GM12878 (cell line): Measurements from ENCODE around the gene PTCD3. TPM values are rescaled to one million over a fixed set of nuclear protein-coding genes. Genes with fewer than 3 reads are reported as not detected.
A peak's percentile ranks its signal among the peaks of the same experiment; 100 is the strongest.

ENCODE experiments used
- ATAC-seq: fragments of 200-7000 bp; cut with Tn5 transposase; 3 replicates; pipeline ENCODE4 v1.9.1; 2020; ENCODE audit warnings: mild to moderate bottlenecking, moderate library complexity
- BruUV-seq: library from RNA; stranded (reverse); fragments of 400-500 nt; replicated peaks from 2 replicates; lab custom pipeline; 2021; lab: Mats Ljungman, UMichigan
- CTCF ChIA-PET: fragments of 300-600 bp; sonication (Branson Sonifier 250); formaldehyde crosslinking; extraction: SDS; loops from one replicate; lab custom pipeline; 2021; ENCODE audit warnings: inconsistent platforms; lab: Yijun Ruan, JAX
- POLR2A ChIA-PET: fragments of 350-600 bp; formaldehyde crosslinking; extraction: SDS; loops from one replicate; lab custom pipeline; 2021; ENCODE audit warnings: inconsistent platforms; lab: Charles Lee
- RAD21 ChIA-PET: fragments of 300-600 bp; sonication (Branson Sonifier 250); formaldehyde crosslinking; loops from one replicate; lab custom pipeline; 2023; ENCODE audit warnings: antibody characterized with exemption; ENCODE audit not compliant: unreplicated experiment; lab: Charles Lee
- SMC1A ChIA-PET: fragments of 300-600 bp; sonication (Branson Sonifier 250); formaldehyde crosslinking; loops from one replicate; lab custom pipeline; 2023; ENCODE audit not compliant: unreplicated experiment, uncharacterized antibody; lab: Charles Lee
- DNase-seq: peaks from one replicate; pipeline ENCODE4 v3.0.0-alpha.2; 2011; ENCODE audit warnings: low read depth, low spot score
- FAIRE-seq: peaks from 3 replicates; lab custom pipeline; 2011; peaks lifted over from hg19 to GRCh38; lab: Jason Lieb, UNC
- H2AFZ ChIP-seq: 2 replicates; pipeline ENCODE4 v1.6.0; 2011; ENCODE audit warnings: low read depth, low read length, control low read depth; ENCODE audit not compliant: control insufficient read depth
- H3K27ac ChIP-seq: 2 replicates; pipeline ENCODE4 v1.5.1; 2011; ENCODE audit warnings: control low read depth; ENCODE audit not compliant: control insufficient read depth, insufficient read depth
- H3K27me3 ChIP-seq, 2 experiments: replicated peaks in 1 of 2; 2 replicates each; pipeline versions ENCODE4 v1.6.0 to v1.6.1; 2011; ENCODE audit warnings: low read length in 1 of 2; ENCODE audit not compliant: control insufficient read depth in 2 of 2, insufficient read depth in 2 of 2
- H3K36me3 ChIP-seq, 2 experiments: 2 replicates each; pipeline ENCODE4 v1.5.1; 2011; ENCODE audit warnings: low read length in 1 of 2; ENCODE audit not compliant: control insufficient read depth in 2 of 2, insufficient read depth in 2 of 2
- H3K4me1 ChIP-seq: 2 replicates; pipeline ENCODE4 v1.6.1; 2011; ENCODE audit warnings: mild to moderate bottlenecking, low read length, moderate library complexity, mixed read lengths; ENCODE audit not compliant: control insufficient read depth, insufficient read depth
- H3K4me2 ChIP-seq: 2 replicates; pipeline ENCODE4 v1.6.0; 2011; ENCODE audit warnings: control low read depth; ENCODE audit not compliant: control insufficient read depth, insufficient read depth
- H3K4me3 ChIP-seq: fragments of 200-600 bp; sonication (generic); 2 replicates; pipeline ENCODE4 v1.5.1; 2016
- H3K79me2 ChIP-seq: 2 replicates; pipeline ENCODE4 v1.6.0; 2011; ENCODE audit warnings: low read length; ENCODE audit not compliant: control insufficient read depth, insufficient read depth
- H3K9ac ChIP-seq: 2 replicates; pipeline ENCODE4 v1.8.0; 2011; ENCODE audit warnings: low read length, control low read depth, mixed read lengths; ENCODE audit not compliant: control insufficient read depth, insufficient read depth
- H3K9me3 ChIP-seq: replicated peaks from 3 replicates; pipeline ENCODE4 v1.5.1; 2011; ENCODE audit warnings: mild to moderate bottlenecking, low read length; ENCODE audit not compliant: control insufficient read depth, insufficient read depth
- H4K20me1 ChIP-seq: 2 replicates; pipeline ENCODE4 v1.6.0; 2011; ENCODE audit not compliant: control insufficient read depth, insufficient read depth
- ATF7 ChIP-seq: fragments of 450-650 bp; IDR thresholded peaks from 2 replicates; pipeline ENCODE4 v1.6.1; 2016; ENCODE audit warnings: low read depth, mild to moderate bottlenecking
- CBX3 ChIP-seq: fragments of 200-600 bp; sonication (generic); IDR thresholded peaks from 2 replicates; pipeline ENCODE4 v1.6.1; 2016; ENCODE audit warnings: low read depth, borderline replicate concordance
- EED ChIP-seq: sonication (generic); IDR thresholded peaks from 2 replicates; pipeline ENCODE4 v1.6.1; 2016; ENCODE audit warnings: antibody characterized with exemption, low read depth
- HSF1 ChIP-seq: fragments of 150-350 bp; IDR thresholded peaks from 2 replicates; pipeline ENCODE4 v1.6.1; 2014; ENCODE audit warnings: mild to moderate bottlenecking, low read depth, low read length
- IKZF2 ChIP-seq, 2 experiments: fragments of 450-650 bp; IDR thresholded peaks; 2 replicates each; pipeline ENCODE4 v1.6.1; 2017; ENCODE audit warnings: mild to moderate bottlenecking in 2 of 2, moderate library complexity in 2 of 2
- JUND ChIP-seq: IDR thresholded peaks from 2 replicates; pipeline ENCODE4 v1.6.1; 2012; ENCODE audit warnings: low read depth, mild to moderate bottlenecking, low read length, improper control_type of control experiment, moderate library complexity
- KLF5 ChIP-seq: fragments of 450-650 bp; IDR thresholded peaks from 2 replicates; pipeline ENCODE4 v1.6.1; 2014; ENCODE audit warnings: mild to moderate bottlenecking; ENCODE audit not compliant: partially characterized antibody
- NR2C2 ChIP-seq: IDR thresholded peaks from 2 replicates; pipeline ENCODE4 v1.6.1; 2011; ENCODE audit warnings: borderline replicate concordance, low read depth; ENCODE audit not compliant: control insufficient read depth, insufficient read length
- NR2F1 ChIP-seq: fragments of 450-650 bp; conservative IDR thresholded peaks from 2 replicates; pipeline ENCODE4 v1.6.1; 2017; ENCODE audit warnings: mild to moderate bottlenecking
- RELA ChIP-seq: fragments of 450-650 bp; IDR thresholded peaks from 2 replicates; pipeline ENCODE4 v1.8.0; 2014; ENCODE audit warnings: borderline replicate concordance; ENCODE audit not compliant: partially characterized antibody
- SP1 ChIP-seq: IDR thresholded peaks from one replicate; pipeline ENCODE4 v1.6.1; 2011; ENCODE audit warnings: low read depth, low read length
- WGBS: methylation state at CpG from one replicate; pipeline ENCODE4 v1.1.6; 2016; ENCODE audit warnings: low lambda C conversion rate; ENCODE audit not compliant: insufficient replicate concordance, insufficient coverage; ENCODE audit errors: missing lambda C conversion rate; 5-methylcytosine and 5-hydroxymethylcytosine counted together
- in situ Hi-C: fragments of 300-500 bp; cut with MboI; formaldehyde crosslinking; loops from 9 replicates; pipeline ENCODE4 v1.14.3; 2018; ENCODE audit warnings: mixed read lengths
- intact Hi-C: fragments of 100-400 bp; cut with micrococcal nuclease; formaldehyde crosslinking; loops from one replicate; pipeline ENCODE4 v1.14.2; 2022; ENCODE audit not compliant: unreplicated experiment
- polyA plus RNA-seq, 11 experiments: library from polyadenylated mRNA; depleted of rRNA in 4 of 11; unstranded in 6 of 11; stranded (reverse) in 5 of 11; fragments of >200 nt; fragmentation: Nextera tagmentation in 4 of 11; fragmentation: Illumina TruSeq in 1 of 11; extraction: Ambion mirVana in 4 of 11; extraction: Trizol in 1 of 11; gene quantifications; 1 replicate in 1 of 11; 2 replicates in 10 of 11; pipeline versions ENCODE4 v1.2.1 to v1.2.3, GENCODE V29; 2011 to 2016; ENCODE audit warnings: inconsistent platforms in 2 of 11, missing spikeins in 2 of 11, low read depth in 1 of 11
- total RNA-seq, 4 experiments: library from RNA; depleted of rRNA in 3 of 4; stranded (reverse); fragments of >200 nt in 3 of 4; fragmentation: Illumina TruSeq in 1 of 4; extraction: Trizol in 1 of 4; gene quantifications; 2 replicates each; pipeline versions ENCODE4 v1.2.1 to v1.2.3, GENCODE V29; 2013 to 2021
- TF ChIP-seq, protein P1 (sequence below): IDR thresholded peaks from 2 replicates; pipeline ENCODE4 v1.6.1; 2012; ENCODE audit warnings: low read depth, low read length, improper control_type of control experiment

Gene PTCD3
- total and polyA plus RNA-seq, 10 of the 15 experiments (the other 5 are each of a cell fraction or from before 2014, with no cell fraction given), result 44.7 to 177 (median 127) TPM

GRCh38 chr2:86158286-86158685, 52.3 kb downstream of the PTCD3 start:
- FAIRE-seq (no peak), DNase-seq (no peak), ATAC-seq (no peak)
- no peaks in the 10 kb centered on the region for H3K79me2 ChIP-seq
- H4K20me1 ChIP-seq, result no peaks in the 10 kb centered on the region
- no peak overlapping the region for H2AFZ ChIP-seq
- TSS peak; percentile 48 for BruUV-seq
- H3K9me3 ChIP-seq, result no peaks in the 10 kb centered on the region
- H3K36me3 ChIP-seq, result peaks cover 5 to 21% of the 10 kb centered on the region in 2 experiments
- SMC1A ChIA-PET, result interaction anchor here (1.2 to 1.6 kb wide), 3 partner anchors 42 to 301 kb away, joined by 3 to 5 read pairs (median 4); no protein-coding TSS in a partner anchor
- H3K4me1 ChIP-seq, result no peaks in the 10 kb centered on the region
- H3K4me3 ChIP-seq, result no peak overlapping the region
- in situ Hi-C loops, result no loop called here
- no peak overlapping the region for H3K27ac ChIP-seq
- POLR2A ChIA-PET, result interaction anchor here (1.0 kb wide), 1 partner anchor 53 kb away, joined by 3 read pairs; the partner anchor contains the start of gene POLR1A
- WGBS, result 99% methylated on average over 4 of the region's 4 CpGs
- H3K9ac ChIP-seq, result no peak overlapping the region
- CTCF ChIA-PET, result interaction anchor here (0.7 to 1.8 kb wide), 4 partner anchors 17 to 215 kb away, joined by 3 to 4 read pairs (median 4); no protein-coding TSS in a partner anchor
- intact Hi-C loops, result no loop called here
- RAD21 ChIA-PET, result interaction anchor here (0.7 kb wide), 1 partner anchor 8 kb away, joined by 4 read pairs; no protein-coding TSS in a partner anchor
- H3K27me3 ChIP-seq, result no peaks in the 10 kb centered on the region
- no peak overlapping the region for H3K4me2 ChIP-seq
- no peak for TF ChIP-seq RELA
- TF ChIP-seq, protein P1, sequence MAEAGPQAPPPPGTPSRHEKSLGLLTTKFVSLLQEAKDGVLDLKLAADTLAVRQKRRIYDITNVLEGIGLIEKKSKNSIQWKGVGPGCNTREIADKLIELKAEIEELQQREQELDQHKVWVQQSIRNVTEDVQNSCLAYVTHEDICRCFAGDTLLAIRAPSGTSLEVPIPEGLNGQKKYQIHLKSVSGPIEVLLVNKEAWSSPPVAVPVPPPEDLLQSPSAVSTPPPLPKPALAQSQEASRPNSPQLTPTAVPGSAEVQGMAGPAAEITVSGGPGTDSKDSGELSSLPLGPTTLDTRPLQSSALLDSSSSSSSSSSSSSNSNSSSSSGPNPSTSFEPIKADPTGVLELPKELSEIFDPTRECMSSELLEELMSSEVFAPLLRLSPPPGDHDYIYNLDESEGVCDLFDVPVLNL, result no peak
- no peak for TF ChIP-seq KLF5
- TF ChIP-seq IKZF2 (IDR thresholded peaks at IDR 0.05), result no peak
- no peak for TF ChIP-seq ATF7
- no peak for TF ChIP-seq CBX3
- no peak for TF ChIP-seq HSF1
- no peak for TF ChIP-seq NR2C2
- TF ChIP-seq NR2F1, result no peak
- TF ChIP-seq JUND, result no peak
- no peak for TF ChIP-seq EED
- no peak for TF ChIP-seq SP1
